Measurements from ENCODE around the gene NOP14.
"Not testable (repeated sequence)": the region's sequence is repeated elsewhere in the genome, so short reads cannot be mapped to it uniquely, and the experiment has no call there.

The NOP14 gene

DNA sequence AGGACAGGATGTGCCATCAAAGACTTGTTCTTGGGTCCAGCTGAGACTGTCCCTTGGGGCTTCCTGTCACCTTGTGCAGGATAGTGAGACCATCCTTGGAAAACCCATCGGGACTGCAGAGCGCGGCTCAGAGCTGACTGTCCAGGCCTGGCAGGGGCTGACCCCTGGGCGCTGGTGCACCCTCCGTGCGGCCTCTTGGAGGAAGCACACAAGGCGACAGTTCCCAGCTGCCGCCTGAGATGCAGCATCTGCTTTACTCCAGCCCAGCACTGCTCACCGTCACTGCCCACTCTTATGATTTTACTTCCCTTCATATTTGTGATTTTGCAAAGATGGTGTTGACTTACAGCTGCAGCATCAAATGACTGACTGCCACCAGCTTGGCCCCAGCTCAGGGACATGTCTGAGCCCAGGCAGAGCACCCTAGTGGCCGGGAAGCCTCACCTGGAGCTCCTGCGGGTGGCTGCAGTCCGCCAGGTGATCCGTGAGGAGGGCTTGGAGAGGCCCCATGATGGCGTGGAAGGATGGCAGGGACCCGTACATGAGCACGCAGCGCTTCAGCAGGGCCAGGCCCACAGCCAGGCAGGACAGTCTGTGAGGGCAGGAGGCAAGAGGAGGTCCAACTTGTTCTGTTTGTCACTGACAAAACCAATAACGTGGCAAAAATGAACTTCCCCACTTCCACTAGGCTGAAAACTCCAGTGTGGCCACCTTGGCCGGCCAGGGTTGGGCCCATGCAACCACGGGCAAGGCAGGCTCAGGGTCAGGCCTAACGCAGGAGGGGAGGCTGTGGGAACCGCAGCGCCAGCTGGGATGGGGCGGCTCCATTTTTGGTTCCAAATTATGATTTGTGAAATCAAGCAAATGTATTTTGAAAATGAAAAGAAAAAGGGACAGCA, 21.8 kb downstream of the NOP14 start:
- Histone ChIP-seq H3K36me3 (peaks cover 86% of the 10 kb centered on the region), H3K9me3 (ENCODE audit: severe bottlenecking) (no peaks in the 10 kb centered on the region), H3K4me3 (ENCODE audit: low read depth, low read length) (no peak overlapping the region), H3K27ac (peak overlapping the region; percentile 36; the same call in 1 of the 2 replicates), H3K27me3 (ENCODE audit: insufficient read depth, low read depth, severe bottlenecking) (no peaks in the 10 kb centered on the region)
- TF ChIP-seq, protein P1, sequence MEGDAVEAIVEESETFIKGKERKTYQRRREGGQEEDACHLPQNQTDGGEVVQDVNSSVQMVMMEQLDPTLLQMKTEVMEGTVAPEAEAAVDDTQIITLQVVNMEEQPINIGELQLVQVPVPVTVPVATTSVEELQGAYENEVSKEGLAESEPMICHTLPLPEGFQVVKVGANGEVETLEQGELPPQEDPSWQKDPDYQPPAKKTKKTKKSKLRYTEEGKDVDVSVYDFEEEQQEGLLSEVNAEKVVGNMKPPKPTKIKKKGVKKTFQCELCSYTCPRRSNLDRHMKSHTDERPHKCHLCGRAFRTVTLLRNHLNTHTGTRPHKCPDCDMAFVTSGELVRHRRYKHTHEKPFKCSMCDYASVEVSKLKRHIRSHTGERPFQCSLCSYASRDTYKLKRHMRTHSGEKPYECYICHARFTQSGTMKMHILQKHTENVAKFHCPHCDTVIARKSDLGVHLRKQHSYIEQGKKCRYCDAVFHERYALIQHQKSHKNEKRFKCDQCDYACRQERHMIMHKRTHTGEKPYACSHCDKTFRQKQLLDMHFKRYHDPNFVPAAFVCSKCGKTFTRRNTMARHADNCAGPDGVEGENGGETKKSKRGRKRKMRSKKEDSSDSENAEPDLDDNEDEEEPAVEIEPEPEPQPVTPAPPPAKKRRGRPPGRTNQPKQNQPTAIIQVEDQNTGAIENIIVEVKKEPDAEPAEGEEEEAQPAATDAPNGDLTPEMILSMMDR (IDR thresholded peaks at IDR 0.05; ENCODE audit: low read depth, low read length) = no peak
- no peak for DNase-seq

DNA sequence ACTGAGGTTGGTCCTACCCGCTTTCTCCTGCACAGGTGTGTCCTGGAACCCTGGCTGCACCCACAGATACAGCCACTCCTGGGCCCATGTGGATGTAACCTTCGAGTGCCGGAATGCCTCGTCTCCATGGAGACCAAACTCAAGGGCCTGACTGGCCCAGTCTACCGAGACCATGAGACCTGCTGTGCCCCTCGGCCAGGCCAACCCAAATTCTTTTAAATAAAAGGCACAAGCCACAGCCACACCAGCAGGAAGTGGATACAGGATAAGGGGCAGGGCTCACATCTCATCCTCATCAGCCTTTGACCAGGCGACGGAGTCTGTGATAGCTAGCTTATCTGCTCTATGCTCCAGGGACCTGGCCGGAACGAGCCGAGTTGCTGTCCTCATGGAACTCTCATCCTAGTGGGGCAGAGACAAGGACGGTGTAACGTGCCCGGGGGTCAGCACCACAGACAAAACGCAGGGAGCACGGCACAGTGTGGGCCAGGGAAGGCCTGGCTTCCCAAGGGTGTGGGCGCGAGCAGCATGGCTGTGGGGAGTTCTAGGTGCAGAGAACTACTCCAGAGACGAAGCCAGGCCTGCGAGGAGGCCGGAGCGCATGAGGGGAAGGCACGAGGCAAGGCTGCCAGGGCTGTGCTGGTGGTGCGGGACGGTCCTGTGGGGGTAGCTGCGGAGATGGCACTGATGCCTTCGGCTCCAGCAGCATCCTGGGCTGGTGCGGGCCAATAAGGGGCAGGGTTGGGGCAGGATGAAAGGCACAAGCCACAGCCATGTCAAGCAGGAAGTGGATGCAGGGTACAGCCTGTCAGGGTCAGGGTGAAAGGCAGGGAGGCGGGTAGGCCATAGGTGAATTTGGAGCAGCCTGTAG, 22.7 kb downstream of the NOP14 start:
- Histone ChIP-seq H3K27me3 (ENCODE audit: insufficient read depth, low read depth, severe bottlenecking) (no peaks in the 10 kb centered on the region), H3K9me3 (ENCODE audit: severe bottlenecking) (no peaks in the 10 kb centered on the region), H3K27ac (no peak overlapping the region), H3K36me3 (peaks cover 81% of the 10 kb centered on the region), H3K4me3 (ENCODE audit: low read depth, low read length) (no peak overlapping the region)
- TF ChIP-seq, protein P1 (IDR thresholded peaks at IDR 0.05; ENCODE audit: low read depth, low read length) = no peak
- DNase-seq = no peak

- no peak overlapping the region for H3K27ac ChIP-seq
- H3K27me3 ChIP-seq (ENCODE audit: insufficient read depth, low read depth, severe bottlenecking) = no peaks in the 10 kb centered on the region
- no peak overlapping the region for H3K4me3 ChIP-seq (ENCODE audit: low read depth, low read length)
- no peak for DNase-seq
- TF ChIP-seq, protein P1 (IDR thresholded peaks at IDR 0.05; ENCODE audit: low read depth, low read length) = no peak
- peaks cover 75% of the 10 kb centered on the region for H3K36me3 ChIP-seq
- no peaks in the 10 kb centered on the region for H3K9me3 ChIP-seq (ENCODE audit: severe bottlenecking)
Measured at GRCh38 chr4:2939383-2940243, 23.6 kb downstream of the NOP14 start.

DNA sequence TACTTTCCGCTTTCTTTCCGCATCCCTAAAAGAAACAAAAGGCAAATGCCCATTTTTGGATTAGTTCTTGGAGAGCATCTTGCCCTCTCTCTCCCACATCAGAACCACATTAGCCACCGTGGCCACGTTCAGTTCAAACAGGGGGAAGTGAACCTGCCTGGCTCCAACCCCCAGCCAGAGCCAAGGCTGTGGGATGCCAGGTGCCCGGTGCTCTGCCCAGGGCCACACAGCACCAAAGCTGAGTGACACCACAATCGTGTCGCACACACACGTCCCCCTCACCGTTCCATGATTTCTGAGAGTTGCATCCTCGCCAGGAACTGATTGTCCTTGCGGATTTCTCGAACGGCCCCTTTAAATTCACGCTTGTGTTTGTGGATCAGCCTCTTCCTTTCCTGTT, 24.3 kb downstream of the NOP14 start:
- H3K27ac ChIP-seq = no peak overlapping the region

DNA sequence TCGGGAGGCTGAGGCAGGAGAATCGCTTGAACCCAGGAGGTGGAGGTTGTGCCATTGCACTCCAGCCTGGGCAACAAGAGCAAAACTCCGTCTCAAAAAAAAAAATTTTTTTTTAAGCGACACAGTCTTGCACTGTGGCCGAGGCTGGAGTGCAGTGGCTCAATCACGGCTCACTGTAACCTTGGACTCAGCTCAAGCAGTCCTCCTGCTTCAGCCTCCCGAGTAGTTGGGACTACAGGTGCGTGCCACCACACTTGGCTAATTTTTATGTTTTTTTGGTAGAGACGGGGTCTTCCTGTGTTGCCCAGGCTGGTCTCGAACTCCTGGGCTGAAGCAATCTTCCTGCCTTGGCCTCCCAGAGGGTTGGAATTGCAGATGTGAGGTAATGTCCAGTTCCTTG, 24.8 kb downstream of the NOP14 start:
- not testable (repeated sequence) for H3K9me3 ChIP-seq (ENCODE audit: severe bottlenecking); H3K4me3 ChIP-seq (ENCODE audit: low read depth, low read length); DNase-seq; H3K27me3 ChIP-seq (ENCODE audit: insufficient read depth, low read depth, severe bottlenecking)
- Histone ChIP-seq H3K36me3 (peaks cover 64% of the 10 kb centered on the region), H3K27ac (peak overlapping the region; percentile 83; the same call in 1 of the 2 replicates)

More for the DNA sequence above, 24.3 kb downstream of the NOP14 start:
- DNase-seq = no peak
- Histone ChIP-seq H3K9me3 (ENCODE audit: severe bottlenecking) (no peaks in the 10 kb centered on the region), H3K4me3 (ENCODE audit: low read depth, low read length) (no peak overlapping the region), H3K36me3 (peaks cover 68% of the 10 kb centered on the region), H3K27me3 (ENCODE audit: insufficient read depth, low read depth, severe bottlenecking) (no peaks in the 10 kb centered on the region)
- TF ChIP-seq, protein P1 (IDR thresholded peaks at IDR 0.05; ENCODE audit: low read depth, low read length) = no peak

Data from WERI-Rb-1 (cell line).